PC-9 (cell line): Measurements from ENCODE around the gene CR1.

Experiments used
- EZH2 ChIP-seq: fragments of 200-600 bp; sonication (generic); IDR thresholded peaks from 2 replicates; pipeline ENCODE4 v1.8.0; 2017; ENCODE audit warnings: antibody characterized with exemption, low read depth
- TF ChIP-seq, protein P1 (sequence below): fragments of 200-600 bp; sonication (generic); conservative IDR thresholded peaks from 2 replicates; pipeline ENCODE4 v1.6.1; 2017; ENCODE audit warnings: mixed run types, antibody characterized with exemption, mild to moderate bottlenecking, moderate library complexity

- TF ChIP-seq, protein P1, sequence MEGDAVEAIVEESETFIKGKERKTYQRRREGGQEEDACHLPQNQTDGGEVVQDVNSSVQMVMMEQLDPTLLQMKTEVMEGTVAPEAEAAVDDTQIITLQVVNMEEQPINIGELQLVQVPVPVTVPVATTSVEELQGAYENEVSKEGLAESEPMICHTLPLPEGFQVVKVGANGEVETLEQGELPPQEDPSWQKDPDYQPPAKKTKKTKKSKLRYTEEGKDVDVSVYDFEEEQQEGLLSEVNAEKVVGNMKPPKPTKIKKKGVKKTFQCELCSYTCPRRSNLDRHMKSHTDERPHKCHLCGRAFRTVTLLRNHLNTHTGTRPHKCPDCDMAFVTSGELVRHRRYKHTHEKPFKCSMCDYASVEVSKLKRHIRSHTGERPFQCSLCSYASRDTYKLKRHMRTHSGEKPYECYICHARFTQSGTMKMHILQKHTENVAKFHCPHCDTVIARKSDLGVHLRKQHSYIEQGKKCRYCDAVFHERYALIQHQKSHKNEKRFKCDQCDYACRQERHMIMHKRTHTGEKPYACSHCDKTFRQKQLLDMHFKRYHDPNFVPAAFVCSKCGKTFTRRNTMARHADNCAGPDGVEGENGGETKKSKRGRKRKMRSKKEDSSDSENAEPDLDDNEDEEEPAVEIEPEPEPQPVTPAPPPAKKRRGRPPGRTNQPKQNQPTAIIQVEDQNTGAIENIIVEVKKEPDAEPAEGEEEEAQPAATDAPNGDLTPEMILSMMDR, result no peak
- no peak for TF ChIP-seq EZH2
Observed at GRCh38 chr1:207658904-207659485, 163.0 kb downstream of the CR1 start.
